Pancreas (tissue), 10 donors: ENCODE data around the gene DMBX1. TPM values are rescaled to one million over a fixed set of nuclear protein-coding genes. Genes with fewer than 3 reads are reported as not detected.

Experiments used
- ATAC-seq, 4 donors: fragments of 200-7000 bp; cut with Tn5 transposase; one replicate each; pipeline versions ENCODE4 v1.8.0 to v1.9.1; 2020; ENCODE audit warnings: mild to moderate bottlenecking in 4 of 4, moderate library complexity in 4 of 4
- DNase-seq, 6 donors: peaks; one replicate each; pipeline ENCODE4 v3.0.0-alpha.2; 2020
- FAIRE-seq: peaks from 2 replicates; lab custom pipeline; 2012; peaks lifted over from hg19 to GRCh38; lab: Jason Lieb, UNC
- H3K27ac ChIP-seq, 4 donors: fragments of 200-600 bp; sonication (generic); 1 replicate in 3 of 4; 2 replicates in 1 of 4; pipeline versions ENCODE4 v1.5.0 to v1.8.0; 2020
- H3K27me3 ChIP-seq, 4 donors: fragments of 200-600 bp; one replicate each; pipeline ENCODE4 v1.8.0; 2021
- H3K36me3 ChIP-seq, 3 donors: fragments of 200-600 bp; sonication (generic) in 1 of 3; one replicate each; pipeline versions ENCODE4 v1.5.0 to v1.8.0; 2020 to 2021
- H3K4me1 ChIP-seq, 3 donors: fragments of 200-600 bp; one replicate each; pipeline ENCODE4 v1.8.0; 2021
- H3K4me3 ChIP-seq, 4 donors: fragments of 200-600 bp; sonication (generic) in 2 of 4; one replicate each; pipeline versions ENCODE4 v1.5.0 to v1.8.0; 2020 to 2021
- H3K9me3 ChIP-seq, 4 donors: fragments of 200-600 bp; one replicate each; pipeline ENCODE4 v1.8.0; 2021
- WGBS, 2 donors: extraction: QIAGEN DNeasy Blood & Tissue Kit; methylation state at CpG; one replicate each; pipeline ENCODE4 v1.1.7; 2013; 5-methylcytosine and 5-hydroxymethylcytosine counted together
- intact Hi-C, 3 donors: fragments of 100-400 bp; cut with DNase I; formaldehyde crosslinking; loops; one replicate each; pipeline versions ENCODE4 v1.11.1 to v1.14.2; 2022
- polyA plus RNA-seq, 2 donors: library from polyadenylated mRNA; stranded (reverse); fragments of 200-250 nt; gene quantifications; one replicate each; pipeline ENCODE4 v1.2.3, GENCODE V29; 2013
- total RNA-seq, 6 donors: library from RNA; stranded (reverse); fragmentation: NEBNext Ultra II Directional in 4 of 6; extraction: Animal tissue kit (Norgen Biotek cat#: 25700) in 4 of 6; gene quantifications; one replicate each; pipeline versions ENCODE4 v1.2.1 to v1.2.4, GENCODE V29; 2021 to 2023
- TF ChIP-seq, protein P1 (sequence below), 4 donors: fragments of 200-600 bp; sonication (generic) in 3 of 4; IDR thresholded peaks; one replicate each; pipeline versions ENCODE4 v1.5.0 to v1.8.0; 2021; ENCODE audit warnings: antibody characterized with exemption in 4 of 4
- donor health status: healthy with polysubstance abuse.
- donor health status: DM: no; HTN: no; CAD: no; lungs with moderate emphysema.
- donor health status: DM: no; HTN: no; CAD: no.
- donor health status: control.
- donor health status: control.
- donor health status: Bipolar disorder and iron deficiency.
- donor health status: DM: yes; HTN: yes; CAD: no.
- donor health status: DM: no; HTN: no; CAD: no.
- donor health status: DM: no; HTN: no; CAD: no.
- donor health status: DM: yes; HTN: yes; CAD: no.

Gene DMBX1
- total and polyA plus RNA-seq, 8 donors = not detected

DNA sequence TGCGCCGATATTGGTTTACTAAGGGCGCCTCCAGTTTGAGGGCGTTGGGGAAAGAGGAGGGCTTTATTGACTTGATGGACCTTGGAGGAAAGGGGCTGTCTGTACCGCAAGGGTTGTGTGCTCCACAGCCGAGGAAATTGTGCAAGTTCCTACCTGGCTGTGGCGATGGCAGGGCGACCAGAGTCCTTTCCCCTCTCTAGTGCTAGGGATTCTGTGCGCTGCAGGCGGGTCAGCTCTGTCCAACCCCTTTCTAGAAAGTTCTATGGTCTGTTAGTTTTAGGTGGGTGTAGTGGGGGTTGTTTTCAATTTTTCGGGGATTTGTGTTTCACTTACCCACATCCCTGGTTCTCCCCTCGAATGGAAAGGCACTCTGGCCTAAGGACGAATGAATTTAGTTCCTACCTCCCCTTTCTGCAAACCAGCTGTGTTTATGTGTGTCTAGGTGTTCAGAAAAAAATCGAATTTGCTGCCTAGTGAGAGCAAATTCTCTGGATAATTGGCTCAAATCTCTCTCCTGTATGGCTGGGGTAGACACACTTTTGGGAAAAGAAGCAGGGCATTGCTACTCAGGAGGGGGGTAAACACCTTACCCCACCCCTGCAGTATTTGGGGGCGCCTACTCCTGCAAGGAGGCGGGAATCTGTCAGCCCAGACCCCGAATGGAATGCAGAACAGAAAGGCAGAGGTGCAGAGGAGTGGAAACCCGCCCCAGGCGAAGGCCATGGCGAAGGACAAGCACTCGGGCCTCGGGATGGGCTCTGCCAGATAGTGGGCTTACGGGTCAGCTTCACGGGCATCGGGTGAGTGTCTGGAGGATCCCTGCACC, 2.0 kb downstream of the DMBX1 start:
- intact Hi-C loops = no loop called here
- DNase-seq (no peak), FAIRE-seq (no peak), ATAC-seq (no peak)
- H3K9me3 ChIP-seq = no peaks in the 10 kb centered on the region
- TF ChIP-seq, protein P1, sequence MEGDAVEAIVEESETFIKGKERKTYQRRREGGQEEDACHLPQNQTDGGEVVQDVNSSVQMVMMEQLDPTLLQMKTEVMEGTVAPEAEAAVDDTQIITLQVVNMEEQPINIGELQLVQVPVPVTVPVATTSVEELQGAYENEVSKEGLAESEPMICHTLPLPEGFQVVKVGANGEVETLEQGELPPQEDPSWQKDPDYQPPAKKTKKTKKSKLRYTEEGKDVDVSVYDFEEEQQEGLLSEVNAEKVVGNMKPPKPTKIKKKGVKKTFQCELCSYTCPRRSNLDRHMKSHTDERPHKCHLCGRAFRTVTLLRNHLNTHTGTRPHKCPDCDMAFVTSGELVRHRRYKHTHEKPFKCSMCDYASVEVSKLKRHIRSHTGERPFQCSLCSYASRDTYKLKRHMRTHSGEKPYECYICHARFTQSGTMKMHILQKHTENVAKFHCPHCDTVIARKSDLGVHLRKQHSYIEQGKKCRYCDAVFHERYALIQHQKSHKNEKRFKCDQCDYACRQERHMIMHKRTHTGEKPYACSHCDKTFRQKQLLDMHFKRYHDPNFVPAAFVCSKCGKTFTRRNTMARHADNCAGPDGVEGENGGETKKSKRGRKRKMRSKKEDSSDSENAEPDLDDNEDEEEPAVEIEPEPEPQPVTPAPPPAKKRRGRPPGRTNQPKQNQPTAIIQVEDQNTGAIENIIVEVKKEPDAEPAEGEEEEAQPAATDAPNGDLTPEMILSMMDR (IDR thresholded peaks at IDR 0.05) = no peak
- H3K27me3 ChIP-seq = peaks cover 0 to 49% (median 3%) of the 10 kb centered on the region in 4 donors
- H3K27ac ChIP-seq = no peak overlapping the region
- 32 to 34% methylated on average over 25 of the region's 25 CpGs for WGBS, 2 donors
- H3K4me3 ChIP-seq = no peak overlapping the region
- H3K4me1 ChIP-seq = peaks cover 0 to 12% (median 11%) of the 10 kb centered on the region in 3 donors
- no peaks in the 10 kb centered on the region for H3K36me3 ChIP-seq

GRCh38 chr1:46492269-46492853, 2.7 kb downstream of the DMBX1 start:
- TF ChIP-seq, protein P1 (IDR thresholded peaks at IDR 0.05) = no peak
- peaks cover 0 to 12% (median 11%) of the 10 kb centered on the region in 3 donors for H3K4me1 ChIP-seq
- DNase-seq (no peak), FAIRE-seq (no peak), ATAC-seq (no peak)
- no peak overlapping the region for H3K27ac ChIP-seq
- 45 to 47% methylated on average over 11 of the region's 11 CpGs for WGBS, 2 donors
- no peaks in the 10 kb centered on the region for H3K36me3 ChIP-seq
- H3K4me3 ChIP-seq = no peak overlapping the region
- H3K27me3 ChIP-seq = peaks cover 0 to 45% (median 3%) of the 10 kb centered on the region in 4 donors
- intact Hi-C loops = no loop called here
- no peaks in the 10 kb centered on the region for H3K9me3 ChIP-seq

DNA sequence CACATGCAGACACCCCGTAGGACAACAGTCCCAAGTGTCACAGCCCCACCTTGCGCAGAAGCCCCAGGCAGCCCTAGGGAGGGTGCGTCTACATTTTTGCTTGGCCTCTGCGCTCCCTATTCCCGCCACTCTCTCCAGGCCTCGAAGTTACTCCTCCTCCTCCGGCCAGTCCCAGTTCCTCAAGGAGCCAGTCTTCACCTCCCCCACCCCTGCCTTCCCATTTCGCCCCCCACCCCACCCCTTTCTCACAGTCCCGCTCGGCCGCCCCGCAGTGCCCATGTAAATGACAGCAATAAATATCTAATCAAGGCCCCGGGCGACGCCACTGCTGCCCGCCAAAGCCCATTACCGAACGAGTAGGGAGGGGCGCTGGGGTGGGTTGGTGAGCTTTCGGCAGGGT, 3.2 kb downstream of the DMBX1 start:
- Histone ChIP-seq H3K27me3 (peaks cover 0 to 45% (median 3%) of the 10 kb centered on the region in 4 donors), H3K36me3 (no peaks in the 10 kb centered on the region), H3K9me3 (no peaks in the 10 kb centered on the region), H3K27ac (no peak overlapping the region), H3K4me3 (no peak overlapping the region), H3K4me1 (peaks cover 0 to 12% (median 11%) of the 10 kb centered on the region in 3 donors)
- intact Hi-C loops = no loop called here
- WGBS, 2 donors = 40% methylated on average over 20 of the region's 20 CpGs
- TF ChIP-seq, protein P1 (IDR thresholded peaks at IDR 0.05) = no peak
- DNase-seq (peak in 1 of 6 donors; percentile 36), FAIRE-seq (no peak), ATAC-seq (no peak)

- no peak overlapping the region for H3K4me3 ChIP-seq
- H3K27me3 ChIP-seq = peaks cover 0 to 45% (median 3%) of the 10 kb centered on the region in 4 donors
Observed at GRCh38 chr1:46493316-46494032, 3.8 kb downstream of the DMBX1 start.

More at GRCh38 chr1:46493316-46494032, 3.8 kb downstream of the DMBX1 start:
- ATAC-seq (no peak), FAIRE-seq (no peak), DNase-seq (peak in 1 of 6 donors; percentile 56)
- Histone ChIP-seq H3K36me3 (no peaks in the 10 kb centered on the region), H3K27ac (no peak overlapping the region), H3K9me3 (no peaks in the 10 kb centered on the region), H3K4me1 (peaks cover 0 to 12% (median 11%) of the 10 kb centered on the region in 3 donors)
- TF ChIP-seq, protein P1 (IDR thresholded peaks at IDR 0.05) = no peak
- intact Hi-C loops = no loop called here
- 64% methylated on average over 19 of the region's 19 CpGs for WGBS, 2 donors
